Hypothalamus (tissue), 51 donors: ENCODE results near the gene RBFOX2.
"Not testable (repeated sequence)": the region's sequence is repeated elsewhere in the genome, so short reads cannot be mapped to it uniquely, and the experiment has no call there.

Source experiments
- DNase-seq, 51 donors: peaks; one replicate each; lab custom pipeline; 2025; lab: John Stamatoyannopoulos, UW

RBFOX2 gene

DNA sequence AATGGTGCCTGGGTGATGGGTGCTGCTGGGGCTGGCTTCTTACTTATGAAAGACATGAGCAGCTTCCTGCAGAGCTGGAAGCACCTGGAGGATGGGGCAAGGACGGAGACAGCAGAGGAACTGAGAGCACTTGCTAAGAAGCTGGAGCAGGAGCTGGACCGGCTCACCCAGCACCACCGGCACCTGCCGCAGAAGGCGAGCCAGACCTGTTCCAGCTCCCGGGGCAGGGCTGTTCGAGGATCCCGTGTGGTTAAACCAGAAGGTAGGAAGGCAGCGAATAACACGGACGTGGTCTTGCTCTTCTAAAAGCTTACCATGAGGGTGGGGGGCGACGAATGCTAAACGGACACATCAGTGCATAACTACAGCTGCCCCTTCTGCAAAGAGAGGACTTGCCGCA lies 301.7 kb downstream of the RBFOX2 start:
- no peak for DNase-seq

DNA sequence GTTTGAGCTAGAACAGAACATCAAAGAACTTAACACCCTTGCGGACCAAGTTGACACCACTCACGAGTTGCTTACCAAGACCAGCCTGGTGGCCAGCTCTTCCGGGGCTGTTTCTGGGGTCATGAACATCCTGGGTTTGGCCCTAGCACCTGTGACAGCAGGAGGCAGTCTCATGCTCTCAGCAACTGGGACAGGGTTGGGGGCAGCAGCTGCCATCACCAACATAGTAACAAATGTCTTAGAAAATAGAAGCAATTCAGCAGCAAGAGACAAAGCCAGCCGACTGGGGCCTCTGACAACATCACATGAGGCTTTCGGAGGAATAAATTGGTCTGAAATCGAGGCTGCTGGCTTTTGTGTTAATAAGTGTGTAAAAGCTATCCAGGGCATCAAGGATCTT lies 302.2 kb downstream of the RBFOX2 start:
- no peak for DNase-seq

DNA sequence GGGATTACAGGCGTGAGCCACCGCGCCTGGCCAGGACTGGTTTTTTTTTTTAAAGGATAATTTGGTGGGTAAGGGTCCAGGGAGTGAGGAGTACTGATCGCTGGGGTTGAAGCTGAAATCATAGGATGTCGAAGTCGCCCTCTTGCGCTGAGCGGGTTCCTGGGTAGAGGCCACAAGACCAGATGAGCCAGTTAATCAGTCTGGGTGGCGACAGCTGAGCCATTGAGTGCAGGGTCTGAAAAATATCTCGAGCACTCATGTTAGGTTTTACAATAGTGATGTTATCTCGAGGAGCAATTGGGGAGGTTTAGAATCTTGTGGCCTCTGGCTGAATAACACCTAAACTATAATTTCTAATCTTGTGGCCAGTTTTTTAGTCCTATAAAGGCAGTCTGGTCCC lies 303.1 kb downstream of the RBFOX2 start:
- no peak for DNase-seq

DNA sequence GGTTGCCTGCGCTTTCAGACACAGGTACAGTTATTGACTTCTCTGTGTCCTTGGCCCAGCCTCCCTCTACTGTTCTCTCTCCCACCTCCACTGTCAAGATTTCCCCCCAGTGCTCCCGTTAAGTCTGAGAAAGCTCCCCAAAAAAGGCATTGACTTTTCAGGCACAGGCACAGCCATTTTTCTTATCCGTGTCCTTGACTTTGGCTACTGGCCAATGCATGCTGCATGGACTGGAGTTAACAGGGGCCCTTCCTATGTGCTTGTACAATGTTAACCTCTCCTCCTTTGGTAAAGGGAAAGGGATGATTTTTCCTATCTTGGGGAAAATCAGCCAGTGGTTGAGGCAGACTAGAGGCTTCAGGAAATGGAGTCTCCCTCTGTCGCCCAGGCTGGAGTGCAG lies 306.7 kb downstream of the RBFOX2 start:
- no peak for DNase-seq

DNA sequence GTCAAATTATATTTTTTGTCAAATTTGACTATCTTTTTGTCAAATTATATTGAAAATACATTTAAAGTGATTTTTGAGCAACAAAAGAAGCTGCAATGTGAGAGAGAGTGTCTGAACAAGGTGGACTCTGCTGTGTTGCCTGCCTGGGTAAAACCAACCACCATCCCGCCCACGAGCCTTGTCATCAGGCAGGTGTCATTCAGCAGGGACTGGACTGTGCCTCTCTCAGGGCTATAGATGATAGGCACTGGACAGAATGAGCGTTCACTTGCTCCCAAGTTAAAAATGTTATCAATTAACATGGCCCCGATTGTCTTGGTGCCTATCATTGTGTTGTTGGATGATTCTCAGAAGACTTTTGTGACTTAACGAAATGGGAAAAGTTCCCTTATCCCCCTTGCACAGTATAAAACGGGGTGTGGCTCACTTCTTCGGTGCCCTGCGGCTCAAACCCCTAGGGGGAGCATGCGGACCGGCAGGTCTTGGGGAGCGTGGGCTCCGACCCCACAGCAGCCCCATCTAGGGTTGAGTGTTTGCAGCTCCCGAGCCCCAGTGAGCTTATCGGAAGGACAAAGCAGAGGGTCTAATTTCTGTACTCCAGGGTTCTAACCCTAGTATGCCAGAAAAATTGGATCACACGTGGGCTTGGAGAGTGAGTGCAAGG lies 309.3 kb downstream of the RBFOX2 start:
- DNase-seq, result no peak

DNA sequence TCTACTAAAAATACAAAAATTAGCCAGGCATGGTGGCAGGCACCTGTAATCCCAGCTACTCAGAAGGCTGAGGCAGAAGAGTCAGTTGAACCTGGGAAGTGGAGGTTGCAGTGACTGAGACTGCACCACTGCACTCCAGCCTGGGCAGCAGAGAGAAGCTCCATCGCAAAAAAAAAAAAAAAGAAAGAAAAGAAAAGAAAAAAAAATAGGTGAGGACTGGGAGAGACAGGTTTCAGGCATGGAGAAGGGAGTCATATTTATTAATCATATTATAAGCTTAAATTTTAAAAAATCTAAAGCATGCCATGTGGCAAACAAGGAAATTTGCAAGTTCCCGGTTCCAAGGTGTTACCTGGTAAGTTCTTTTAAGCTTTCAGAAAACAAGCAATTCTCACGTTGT lies 311.1 kb downstream of the RBFOX2 start, which contains the start of gene APOL5:
APOL5 (plus strand) TSS at position 301 of the 400 bp plus-strand sequence; CDS start at position 301, 0 bp downstream.
- DNase-seq, result no peak

DNA sequence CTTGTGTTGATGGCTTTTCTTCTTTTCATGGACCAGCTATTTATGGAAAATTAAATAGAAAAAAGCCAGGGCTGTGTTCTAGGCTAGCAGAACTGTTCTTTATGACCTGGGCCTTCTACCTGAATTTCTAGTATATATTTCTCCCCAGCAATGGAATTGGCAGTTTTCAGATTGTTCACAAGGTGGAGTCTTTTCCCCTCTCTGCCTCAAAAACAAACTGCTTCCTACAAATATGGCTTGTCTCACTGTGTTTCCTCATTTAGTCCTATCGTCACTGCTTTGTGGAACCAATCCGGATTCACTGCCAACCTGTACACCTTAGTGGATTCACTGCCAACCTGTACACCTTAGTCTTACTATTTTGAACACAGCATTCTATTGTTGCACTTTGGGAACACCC lies 316.0 kb downstream of the RBFOX2 start:
- no peak for DNase-seq

DNA sequence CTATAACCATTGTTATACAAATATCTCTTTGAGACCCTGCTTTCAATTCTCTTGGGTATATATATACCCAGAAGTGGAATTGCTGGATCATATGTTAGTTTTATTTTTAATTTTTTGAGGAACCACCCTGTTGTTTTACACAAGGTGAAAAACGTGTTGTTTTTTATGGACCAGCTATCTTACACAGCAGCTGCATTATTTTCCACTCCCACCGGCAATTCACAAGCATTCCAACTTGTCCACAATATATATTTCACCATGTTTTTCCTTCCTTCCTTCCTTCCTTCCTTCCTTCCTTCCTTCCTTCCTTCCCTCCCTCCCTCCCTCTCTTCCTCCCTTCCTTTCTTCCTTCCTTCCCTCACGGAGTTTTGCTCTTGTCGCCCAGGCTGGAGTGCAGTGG lies 317.3 kb downstream of the RBFOX2 start:
- DNase-seq, result no peak

DNA sequence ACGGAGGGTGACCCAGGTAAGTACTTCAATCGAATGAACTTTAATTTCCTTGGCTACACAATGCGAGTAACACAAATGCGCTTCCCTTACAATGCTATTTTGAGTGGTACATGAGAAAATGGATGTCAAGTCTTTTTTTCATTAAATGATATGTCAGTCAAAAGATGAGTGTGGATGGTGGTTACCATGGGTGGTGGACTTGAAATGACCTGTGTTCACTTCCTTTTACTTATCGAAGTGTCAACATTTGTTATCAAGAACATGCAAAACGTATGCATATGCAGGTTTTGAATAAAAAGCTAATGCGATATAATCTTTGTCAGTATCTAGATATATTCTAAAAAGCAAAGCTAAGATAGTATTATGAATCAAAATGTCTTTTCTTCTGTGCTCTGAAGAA lies 319.7 kb downstream of the RBFOX2 start:
- no peak for DNase-seq

DNA sequence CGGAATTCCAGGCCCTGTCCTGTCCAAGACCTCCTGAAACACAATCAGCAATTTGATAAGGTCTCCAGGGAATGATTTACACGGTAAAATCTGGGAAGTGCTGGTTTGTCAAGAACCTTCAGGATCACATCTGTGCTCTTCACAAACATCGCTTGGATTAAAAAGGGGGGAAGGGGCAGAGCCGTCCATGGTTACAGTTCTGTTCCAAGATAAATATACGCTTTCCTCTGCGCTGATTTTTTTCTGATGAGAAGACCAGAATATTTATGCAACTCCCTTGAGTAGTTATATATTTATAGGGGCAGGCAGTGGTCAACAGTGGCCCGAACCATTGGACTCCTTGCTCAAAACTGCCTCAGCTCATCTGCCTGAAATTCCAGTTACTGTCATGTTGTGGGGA lies 320.2 kb downstream of the RBFOX2 start:
- DNase-seq, result no peak

DNA sequence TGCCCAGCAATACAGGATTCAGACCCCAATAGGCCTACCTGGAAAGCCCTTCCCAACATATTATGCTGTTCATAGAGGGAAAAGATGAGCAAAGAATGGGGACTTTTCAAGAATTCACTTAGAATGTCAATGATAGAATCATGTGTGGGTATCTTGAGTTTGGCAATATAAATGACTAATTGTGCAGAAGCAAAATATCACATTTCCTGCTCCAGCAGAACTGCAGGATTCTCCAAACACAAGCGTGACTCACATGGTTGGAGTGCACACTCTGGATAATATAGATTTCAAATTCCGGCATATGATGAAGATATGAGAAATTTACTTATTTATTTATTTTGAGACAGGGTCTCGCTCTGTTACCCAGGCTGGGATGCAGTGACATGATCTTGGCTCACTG lies 323.5 kb downstream of the RBFOX2 start:
- no peak for DNase-seq

DNA sequence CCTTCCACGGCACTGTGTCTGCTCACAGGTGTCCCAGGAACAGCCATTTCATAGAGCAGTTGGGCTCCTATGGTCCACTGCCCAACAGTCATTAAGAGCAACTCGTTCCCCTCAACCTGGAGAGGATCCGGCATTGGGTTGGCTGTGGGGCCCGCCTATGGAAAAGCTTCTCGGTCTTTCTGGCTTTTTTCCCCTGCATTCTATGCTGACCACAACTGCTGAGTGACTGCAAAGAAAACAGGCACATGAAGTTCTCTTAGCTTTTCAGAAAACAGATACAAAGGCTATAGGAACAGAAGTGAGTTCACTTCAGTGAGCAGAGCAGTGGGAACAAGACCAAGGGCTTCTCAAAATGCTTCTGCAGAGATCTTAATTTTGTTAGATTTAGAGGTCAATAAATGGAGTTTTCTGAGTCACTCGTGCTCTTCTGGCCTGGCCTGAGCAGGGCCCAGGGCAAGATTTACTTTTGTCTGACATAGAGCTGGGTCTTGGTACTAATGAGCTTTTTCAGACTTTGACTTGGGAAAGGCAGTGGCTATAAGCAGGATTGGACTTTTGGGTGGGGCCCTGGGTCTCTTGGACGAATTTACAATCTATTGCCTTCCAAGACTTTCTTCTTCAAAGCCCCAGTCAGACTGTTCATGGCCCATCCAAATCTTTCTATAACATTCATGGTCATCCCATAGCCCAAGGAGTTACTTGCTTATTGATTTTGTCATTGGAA lies 324.6 kb downstream of the RBFOX2 start:
- no peak for DNase-seq

DNA sequence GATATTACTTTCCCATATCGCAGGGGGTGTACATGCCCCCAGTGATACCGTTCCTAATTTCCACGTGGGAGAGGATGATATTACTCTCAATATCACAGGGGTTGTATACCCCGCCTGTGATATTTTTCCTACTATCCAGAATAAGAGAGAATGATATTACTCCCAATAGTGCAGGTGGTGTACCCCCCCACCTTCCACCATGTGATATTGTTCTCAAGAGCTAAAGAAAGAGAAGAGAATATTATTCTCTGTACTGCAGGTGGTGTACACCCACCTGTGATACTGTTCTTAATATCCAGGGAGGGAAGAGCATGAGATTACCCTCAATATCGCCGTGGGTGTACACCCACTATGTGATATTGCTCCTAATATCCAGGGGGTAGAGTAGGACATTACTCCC lies 328.8 kb downstream of the RBFOX2 start:
- not testable (repeated sequence) for DNase-seq

DNA sequence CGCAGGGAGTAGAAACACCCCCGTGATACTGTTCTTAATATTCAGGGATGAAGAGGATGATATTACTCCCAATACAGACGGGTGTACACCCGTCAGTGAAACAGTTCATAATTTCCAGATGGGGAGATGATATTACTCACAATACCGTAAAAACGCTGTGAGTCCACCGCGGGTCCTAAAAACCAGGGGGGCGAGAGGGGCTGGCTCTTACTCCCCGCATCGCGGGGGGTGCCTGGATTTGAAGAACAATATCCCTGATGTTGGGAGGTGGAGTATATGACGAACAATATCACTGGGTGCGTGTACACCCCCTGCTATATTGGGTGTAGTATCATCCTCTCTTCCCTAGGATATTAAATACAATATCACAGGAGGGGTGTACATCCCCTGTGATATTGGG lies 331.5 kb downstream of the RBFOX2 start:
- no peak for DNase-seq

DNA sequence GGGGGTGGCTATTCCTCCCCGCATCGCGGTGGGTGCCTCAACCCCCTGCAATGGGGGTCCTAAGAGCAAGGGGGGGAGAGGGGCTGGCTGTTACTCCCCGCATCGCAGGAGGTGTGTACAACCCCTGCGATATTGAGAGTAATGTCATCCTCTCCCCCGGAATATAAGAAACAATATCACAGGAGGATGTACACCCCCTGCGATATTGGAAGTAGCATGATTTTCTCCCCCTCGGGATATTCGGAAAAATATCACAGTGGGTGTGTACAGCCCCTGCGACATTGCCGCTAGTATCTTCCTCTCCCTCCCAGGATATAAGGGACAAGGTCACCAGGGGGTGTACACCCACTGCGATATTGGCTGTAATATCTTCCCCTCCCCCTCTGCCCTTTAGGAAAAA lies 333.4 kb downstream of the RBFOX2 start:
- DNase-seq, result no peak

DNA sequence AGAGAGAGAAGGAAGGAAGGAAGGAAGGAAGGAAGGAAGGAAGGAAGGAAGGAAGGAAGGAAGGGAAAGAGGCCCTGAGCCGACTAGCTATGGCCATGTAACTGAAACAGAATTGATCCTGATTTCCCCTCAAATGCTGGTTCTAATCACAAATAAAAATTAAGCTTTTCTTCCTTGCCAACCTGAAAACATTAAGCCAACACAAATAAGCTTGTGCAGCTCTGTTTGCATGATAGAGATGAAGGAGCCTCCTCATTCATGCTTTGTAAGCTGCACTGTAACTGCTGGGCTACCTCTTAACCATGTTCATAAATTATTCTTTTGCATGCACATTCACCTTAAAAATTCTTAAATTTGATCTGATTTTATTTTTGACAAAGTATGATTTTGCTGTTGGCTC lies 338.6 kb downstream of the RBFOX2 start:
- no peak for DNase-seq

DNA sequence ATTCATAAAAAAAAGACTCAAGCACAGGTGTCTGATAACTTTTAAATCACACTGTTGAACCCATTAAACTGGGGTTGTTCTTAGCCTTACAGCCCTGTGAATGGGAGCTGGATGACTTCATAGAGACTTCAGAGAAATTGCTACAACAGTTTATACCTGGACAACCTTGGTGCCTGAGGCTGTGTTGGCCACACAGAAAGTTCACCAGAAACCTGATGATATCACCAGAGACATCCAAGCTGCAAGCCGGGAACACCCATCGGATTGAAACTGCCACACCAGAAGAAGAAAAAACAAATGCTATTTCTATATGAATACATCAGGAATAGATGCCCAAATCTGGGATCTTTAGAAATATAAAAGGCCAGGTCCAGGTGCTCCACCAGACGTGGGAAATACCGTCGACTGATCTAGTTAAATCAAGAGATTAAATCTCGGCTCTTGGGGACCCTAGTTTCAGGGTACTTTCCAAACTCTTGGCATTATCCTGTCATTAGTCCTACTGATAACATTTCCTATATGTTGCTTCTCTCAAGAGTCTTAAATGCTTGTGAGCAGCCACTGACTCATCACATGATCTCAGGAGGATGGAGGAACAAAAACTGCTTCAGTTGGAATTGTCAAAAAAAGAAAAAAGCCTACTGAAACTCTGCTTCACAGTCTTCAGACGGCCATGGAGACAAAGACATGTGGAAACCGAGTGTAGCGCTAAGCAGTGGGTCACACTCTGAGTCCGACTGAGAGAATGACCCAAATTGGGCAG lies 339.5 kb downstream of the RBFOX2 start:
- no peak for DNase-seq
